Ishikawa (cell line): ENCODE results near the gene ROPN1B.

ENCODE experiments used
- CEBPB ChIP-seq: IDR thresholded peaks from 2 replicates; pipeline ENCODE4 v1.6.1; 2012
- CREB1 ChIP-seq: IDR thresholded peaks from 2 replicates; pipeline ENCODE4 v1.6.1; 2012; ENCODE audit warnings: low read depth
- EGR1 ChIP-seq: IDR thresholded peaks from 2 replicates; pipeline ENCODE4 v1.6.1; 2012
- EP300 ChIP-seq: IDR thresholded peaks from 2 replicates; pipeline ENCODE4 v1.6.1; 2012; ENCODE audit warnings: borderline replicate concordance
- NFIC ChIP-seq: IDR thresholded peaks from 2 replicates; pipeline ENCODE4 v1.6.1; 2012
- RAD21 ChIP-seq: IDR thresholded peaks from 2 replicates; pipeline ENCODE4 v1.6.1; 2012; ENCODE audit warnings: low read depth
- TAF1 ChIP-seq: IDR thresholded peaks from 2 replicates; pipeline ENCODE4 v1.6.1; 2012; ENCODE audit warnings: low read depth, mild to moderate bottlenecking
- YY1 ChIP-seq: IDR thresholded peaks from 2 replicates; pipeline ENCODE4 v1.6.1; 2012; ENCODE audit warnings: low read depth
- ZBTB7A ChIP-seq: IDR thresholded peaks from 2 replicates; pipeline ENCODE4 v1.6.1; 2012; ENCODE audit warnings: low read depth
- TF ChIP-seq, protein P1 (sequence below): IDR thresholded peaks from 2 replicates; pipeline ENCODE4 v1.6.1; 2012
- TF ChIP-seq, protein P2 (sequence below): IDR thresholded peaks from 2 replicates; pipeline ENCODE4 v1.6.1; 2012; ENCODE audit warnings: low read depth, mild to moderate bottlenecking
- TF ChIP-seq, protein P3 (sequence below): IDR thresholded peaks from 2 replicates; pipeline ENCODE4 v1.6.1; 2012

DNA sequence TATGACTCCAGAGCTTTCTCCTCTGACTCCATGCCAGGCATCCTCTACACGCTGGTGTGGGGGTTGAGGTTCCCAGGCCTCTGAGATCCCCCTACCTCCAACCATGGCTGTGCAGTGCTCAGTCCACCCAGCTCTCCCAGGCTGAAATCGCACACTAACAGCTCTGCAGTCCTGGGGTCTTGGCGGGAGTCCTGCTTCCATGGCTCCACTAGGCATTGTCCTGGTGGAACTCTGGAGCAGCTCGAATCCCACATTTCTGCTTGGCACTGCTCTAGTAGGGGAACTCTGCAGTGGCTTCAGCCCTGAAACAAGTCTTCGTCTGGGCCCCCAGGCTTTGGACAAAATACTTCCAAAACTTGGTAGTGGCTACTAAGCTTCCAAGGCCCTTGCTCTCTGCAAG, 50.7 kb downstream of the ROPN1B start:
- no peak for TF ChIP-seq YY1
- TF ChIP-seq CREB1: no peak
- TF ChIP-seq, protein P1, sequence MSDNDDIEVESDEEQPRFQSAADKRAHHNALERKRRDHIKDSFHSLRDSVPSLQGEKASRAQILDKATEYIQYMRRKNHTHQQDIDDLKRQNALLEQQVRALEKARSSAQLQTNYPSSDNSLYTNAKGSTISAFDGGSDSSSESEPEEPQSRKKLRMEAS: no peak
- TF ChIP-seq CEBPB: no peak
- TF ChIP-seq EP300: no peak
- TF ChIP-seq RAD21: no peak
- no peak for TF ChIP-seq TAF1
- TF ChIP-seq NFIC: no peak
- TF ChIP-seq, protein P2, sequence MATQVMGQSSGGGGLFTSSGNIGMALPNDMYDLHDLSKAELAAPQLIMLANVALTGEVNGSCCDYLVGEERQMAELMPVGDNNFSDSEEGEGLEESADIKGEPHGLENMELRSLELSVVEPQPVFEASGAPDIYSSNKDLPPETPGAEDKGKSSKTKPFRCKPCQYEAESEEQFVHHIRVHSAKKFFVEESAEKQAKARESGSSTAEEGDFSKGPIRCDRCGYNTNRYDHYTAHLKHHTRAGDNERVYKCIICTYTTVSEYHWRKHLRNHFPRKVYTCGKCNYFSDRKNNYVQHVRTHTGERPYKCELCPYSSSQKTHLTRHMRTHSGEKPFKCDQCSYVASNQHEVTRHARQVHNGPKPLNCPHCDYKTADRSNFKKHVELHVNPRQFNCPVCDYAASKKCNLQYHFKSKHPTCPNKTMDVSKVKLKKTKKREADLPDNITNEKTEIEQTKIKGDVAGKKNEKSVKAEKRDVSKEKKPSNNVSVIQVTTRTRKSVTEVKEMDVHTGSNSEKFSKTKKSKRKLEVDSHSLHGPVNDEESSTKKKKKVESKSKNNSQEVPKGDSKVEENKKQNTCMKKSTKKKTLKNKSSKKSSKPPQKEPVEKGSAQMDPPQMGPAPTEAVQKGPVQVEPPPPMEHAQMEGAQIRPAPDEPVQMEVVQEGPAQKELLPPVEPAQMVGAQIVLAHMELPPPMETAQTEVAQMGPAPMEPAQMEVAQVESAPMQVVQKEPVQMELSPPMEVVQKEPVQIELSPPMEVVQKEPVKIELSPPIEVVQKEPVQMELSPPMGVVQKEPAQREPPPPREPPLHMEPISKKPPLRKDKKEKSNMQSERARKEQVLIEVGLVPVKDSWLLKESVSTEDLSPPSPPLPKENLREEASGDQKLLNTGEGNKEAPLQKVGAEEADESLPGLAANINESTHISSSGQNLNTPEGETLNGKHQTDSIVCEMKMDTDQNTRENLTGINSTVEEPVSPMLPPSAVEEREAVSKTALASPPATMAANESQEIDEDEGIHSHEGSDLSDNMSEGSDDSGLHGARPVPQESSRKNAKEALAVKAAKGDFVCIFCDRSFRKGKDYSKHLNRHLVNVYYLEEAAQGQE: no peak
- no peak for TF ChIP-seq EGR1
- TF ChIP-seq, protein P3, sequence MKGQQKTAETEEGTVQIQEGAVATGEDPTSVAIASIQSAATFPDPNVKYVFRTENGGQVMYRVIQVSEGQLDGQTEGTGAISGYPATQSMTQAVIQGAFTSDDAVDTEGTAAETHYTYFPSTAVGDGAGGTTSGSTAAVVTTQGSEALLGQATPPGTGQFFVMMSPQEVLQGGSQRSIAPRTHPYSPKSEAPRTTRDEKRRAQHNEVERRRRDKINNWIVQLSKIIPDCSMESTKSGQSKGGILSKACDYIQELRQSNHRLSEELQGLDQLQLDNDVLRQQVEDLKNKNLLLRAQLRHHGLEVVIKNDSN: no peak
- no peak for TF ChIP-seq ZBTB7A
